ENCODE data around the gene SMIM35. TPM values are rescaled to one million over a fixed set of nuclear protein-coding genes. Genes with fewer than 3 reads are reported as not detected.

Gene SMIM35
- total RNA-seq, 2 experiments from 2014 or later, result 3.2 to 4.0 TPM

- CTCF ChIA-PET, result interaction anchor here (1.9 to 12.2 kb wide), 5 partner anchors 61 to 250 kb away, joined by 6 to 346 read pairs (median 9); partner anchors contain the start of genes FXYD2 and IL10RA
- no peaks in the 10 kb centered on the region for H3K36me3 Mint-ChIP-seq
- no peak overlapping the region for H3K27ac Mint-ChIP-seq
- no peaks in the 10 kb centered on the region for H3K9me3 Mint-ChIP-seq (ENCODE audit: low read depth)
- DNase-seq (no peak), ATAC-seq (no peak)
- H3K4me3 Mint-ChIP-seq, result no peak overlapping the region
- H3K27me3 Mint-ChIP-seq, result peaks cover 12% of the 10 kb centered on the region
- peaks cover 31% of the 10 kb centered on the region for H3K4me1 Mint-ChIP-seq
These were observed 29.3 kb downstream of the SMIM35 start for GRCh38 chr11:118057251-118058145.

GRCh38 chr11:118056806-118057205 lies 30.0 kb downstream of the SMIM35 start:
- no peak for ATAC-seq
- CTCF ChIA-PET, result interaction anchor here (0.5 to 12.2 kb wide), 6 partner anchors 61 to 249 kb away, joined by 3 to 346 read pairs (median 82); partner anchors contain the start of genes FXYD2 and IL10RA
- peaks cover 12% of the 10 kb centered on the region for H3K27me3 Mint-ChIP-seq
- H3K9me3 Mint-ChIP-seq (ENCODE audit: low read depth), result no peaks in the 10 kb centered on the region
- no peak for DNase-seq
- H3K4me3 Mint-ChIP-seq, result no peak overlapping the region
- peaks cover 38% of the 10 kb centered on the region for H3K4me1 Mint-ChIP-seq
- no peak overlapping the region for H3K27ac Mint-ChIP-seq
- H3K36me3 Mint-ChIP-seq, result no peaks in the 10 kb centered on the region

- no peak overlapping the region for H3K4me3 Mint-ChIP-seq
- H3K36me3 Mint-ChIP-seq, result no peaks in the 10 kb centered on the region
- H3K27ac Mint-ChIP-seq, result no peak overlapping the region
- CTCF ChIA-PET, result interaction anchor here (1.8 to 12.2 kb wide), 5 partner anchors 60 to 232 kb away, joined by 7 to 346 read pairs (median 148); partner anchors contain the start of genes FXYD2 and IL10RA
- H3K27me3 Mint-ChIP-seq, result peaks cover 12% of the 10 kb centered on the region
- no peaks in the 10 kb centered on the region for H3K9me3 Mint-ChIP-seq (ENCODE audit: low read depth)
- DNase-seq (no peak), ATAC-seq (no peak)
- peaks cover 47% of the 10 kb centered on the region for H3K4me1 Mint-ChIP-seq
These were observed 30.8 kb downstream of the SMIM35 start for GRCh38 chr11:118055966-118056365.

- H3K27me3 Mint-ChIP-seq, result peaks cover 12% of the 10 kb centered on the region
- H3K27ac Mint-ChIP-seq, result no peak overlapping the region
- no peak overlapping the region for H3K4me3 Mint-ChIP-seq
- DNase-seq (no peak), ATAC-seq (no peak)
- CTCF ChIA-PET, result interaction anchor here (0.6 to 12.2 kb wide), 21 partner anchors 17 to 253 kb away, joined by 3 to 346 read pairs (median 7); partner anchors contain the start of genes FXYD2 and IL10RA
- peaks cover 56% of the 10 kb centered on the region for H3K4me1 Mint-ChIP-seq
- no peaks in the 10 kb centered on the region for H3K36me3 Mint-ChIP-seq
- no peaks in the 10 kb centered on the region for H3K9me3 Mint-ChIP-seq (ENCODE audit: low read depth)
These were observed 31.8 kb downstream of the SMIM35 start for GRCh38 chr11:118054712-118055640.

- DNase-seq, result no peak
- H3K36me3 Mint-ChIP-seq, result no peaks in the 10 kb centered on the region
These were observed 34.1 kb downstream of the SMIM35 start for GRCh38 chr11:118052581-118053206.

GRCh38 chr11:118051611-118052461 lies 34.9 kb downstream of the SMIM35 start:
- CTCF ChIA-PET, result interaction anchor here (0.7 to 12.2 kb wide), 20 partner anchors 11 to 626 kb away, joined by 3 to 346 read pairs (median 8); partner anchors contain the start of genes FXYD2 and IL10RA
- peak overlapping the region; percentile 90 for H3K27ac Mint-ChIP-seq
- peaks cover 3% of the 10 kb centered on the region for H3K27me3 Mint-ChIP-seq
- no peaks in the 10 kb centered on the region for H3K9me3 Mint-ChIP-seq (ENCODE audit: low read depth)
- peaks cover 67% of the 10 kb centered on the region for H3K4me1 Mint-ChIP-seq
- H3K4me3 Mint-ChIP-seq, result peak overlapping the region; percentile 9
- ATAC-seq, result peak; percentile 82
- DNase-seq, result peak; percentile 87
- no peaks in the 10 kb centered on the region for H3K36me3 Mint-ChIP-seq

More at GRCh38 chr11:118052581-118053206, 34.1 kb downstream of the SMIM35 start:
- Mint-ChIP-seq H3K4me3 (no peak overlapping the region), H3K4me1 (peaks cover 63% of the 10 kb centered on the region), H3K9me3 (ENCODE audit: low read depth) (no peaks in the 10 kb centered on the region), H3K27me3 (peaks cover 11% of the 10 kb centered on the region), H3K27ac (peak overlapping the region; percentile 87)
- ATAC-seq, result no peak
- CTCF ChIA-PET, result interaction anchor here (0.7 to 12.2 kb wide), 46 partner anchors 8 to 626 kb away, joined by 3 to 346 read pairs (median 6); partner anchors contain the start of genes FXYD2 and IL10RA

- DNase-seq (no peak), ATAC-seq (peak; percentile 6)
- H3K27me3 Mint-ChIP-seq, result no peaks in the 10 kb centered on the region
- peak overlapping the region; percentile 9 for H3K4me3 Mint-ChIP-seq
- peaks cover 72% of the 10 kb centered on the region for H3K4me1 Mint-ChIP-seq
- no peaks in the 10 kb centered on the region for H3K9me3 Mint-ChIP-seq (ENCODE audit: low read depth)
- H3K27ac Mint-ChIP-seq, result peak overlapping the region; percentile 90
- CTCF ChIA-PET, result interaction anchor here (0.8 to 12.2 kb wide), 11 partner anchors 10 to 243 kb away, joined by 3 to 346 read pairs (median 59); partner anchors contain the start of genes FXYD2 and IL10RA
- no peaks in the 10 kb centered on the region for H3K36me3 Mint-ChIP-seq
These were observed 35.6 kb downstream of the SMIM35 start for GRCh38 chr11:118051136-118051610.

GRCh38 chr11:118050208-118050891 lies 36.4 kb downstream of the SMIM35 start:
- ATAC-seq (no peak), DNase-seq (peak; percentile 38)
- Mint-ChIP-seq H3K36me3 (no peaks in the 10 kb centered on the region), H3K27ac (peak overlapping the region; percentile 90), H3K9me3 (ENCODE audit: low read depth) (no peaks in the 10 kb centered on the region), H3K27me3 (no peaks in the 10 kb centered on the region), H3K4me1 (peaks cover 80% of the 10 kb centered on the region), H3K4me3 (no peak overlapping the region)
- CTCF ChIA-PET, result interaction anchor here (1.0 to 12.2 kb wide), 8 partner anchors 35 to 242 kb away, joined by 3 to 346 read pairs (median 60); partner anchors contain the start of gene IL10RA

GRCh38 chr11:118049771-118050170 lies 37.0 kb downstream of the SMIM35 start:
- Mint-ChIP-seq H3K9me3 (ENCODE audit: low read depth) (no peaks in the 10 kb centered on the region), H3K4me3 (no peak overlapping the region), H3K27me3 (no peaks in the 10 kb centered on the region), H3K27ac (peak overlapping the region; percentile 74), H3K36me3 (no peaks in the 10 kb centered on the region), H3K4me1 (peaks cover 86% of the 10 kb centered on the region)
- DNase-seq (peak; percentile 39), ATAC-seq (no peak)
- CTCF ChIA-PET, result interaction anchor here (0.7 to 12.2 kb wide), 7 partner anchors 31 to 205 kb away, joined by 3 to 346 read pairs (median 22); partner anchors contain the start of gene IL10RA

GRCh38 chr11:118048472-118049370 lies 38.0 kb downstream of the SMIM35 start:
- DNase-seq (no peak), ATAC-seq (no peak)
- peak overlapping the region; percentile 81 for H3K27ac Mint-ChIP-seq
- CTCF ChIA-PET, result interaction anchor here (0.7 to 2.5 kb wide), 13 partner anchors 30 to 241 kb away, joined by 3 to 22 read pairs (median 5); no protein-coding TSS in a partner anchor
- peaks cover 94% of the 10 kb centered on the region for H3K4me1 Mint-ChIP-seq
- H3K9me3 Mint-ChIP-seq (ENCODE audit: low read depth), result no peaks in the 10 kb centered on the region
- no peak overlapping the region for H3K4me3 Mint-ChIP-seq
- no peaks in the 10 kb centered on the region for H3K27me3 Mint-ChIP-seq
- no peaks in the 10 kb centered on the region for H3K36me3 Mint-ChIP-seq
